ENCODE data around the gene JADE2.
"Not testable (repeated sequence)": the region's sequence is repeated elsewhere in the genome, so short reads cannot be mapped to it uniquely, and the experiment has no call there.

- not testable (repeated sequence) for TF ChIP-seq CTCF, POLR2A (IDR thresholded peaks at IDR 0.05)
Observed at GRCh38 chr5:134516984-134517383, 8.5 kb upstream of the JADE2 start.
